CD4-positive, alpha-beta T cell treated with Interleukin-4 for 1 hour (primary cell): ENCODE results near the gene CAMTA1.
"Not testable (repeated sequence)": the region's sequence is repeated elsewhere in the genome, so short reads cannot be mapped to it uniquely, and the experiment has no call there.

Experiments used
- DNase-seq, 2 donors: peaks; one replicate each; pipeline ENCODE4 v3.0.0-alpha.2; 2020 to 2022

CAMTA1 gene

DNA sequence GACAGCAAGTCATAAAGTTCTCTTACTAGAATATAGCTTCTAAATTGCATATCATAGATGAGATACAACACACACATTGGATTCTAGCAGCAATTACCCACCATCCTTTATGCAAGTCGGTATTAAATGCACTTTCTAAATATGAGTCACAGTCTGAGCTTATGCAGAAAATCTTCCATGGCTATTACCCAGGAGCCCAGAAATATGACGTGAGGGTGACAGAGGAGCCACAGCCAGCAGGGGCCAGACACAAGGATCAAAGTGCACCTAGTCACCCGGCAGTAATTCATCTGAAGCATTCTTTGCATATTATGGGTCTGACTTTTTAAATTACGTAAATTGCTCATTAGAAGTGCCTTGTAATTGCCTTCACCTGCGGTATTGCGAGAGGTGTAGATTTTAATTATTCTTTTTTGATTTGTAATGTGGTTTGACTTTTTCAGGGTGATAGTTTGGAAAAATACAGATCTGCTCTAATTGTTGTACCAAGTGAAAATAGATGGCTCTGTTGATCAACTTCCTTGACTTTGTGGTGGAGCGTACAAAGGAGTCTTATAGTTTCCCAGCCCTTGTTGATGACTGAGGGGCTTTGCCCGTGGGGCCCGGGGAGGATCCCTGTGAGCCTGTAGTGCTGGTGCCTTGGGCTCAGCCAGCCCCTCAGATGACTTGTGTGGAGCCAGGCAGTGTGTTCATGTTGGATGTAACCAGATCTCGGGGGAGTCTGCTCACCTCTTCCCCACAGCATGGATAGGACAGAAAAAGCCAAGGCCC is 515.8 kb downstream of the CAMTA1 start:
- no peak for DNase-seq

DNA sequence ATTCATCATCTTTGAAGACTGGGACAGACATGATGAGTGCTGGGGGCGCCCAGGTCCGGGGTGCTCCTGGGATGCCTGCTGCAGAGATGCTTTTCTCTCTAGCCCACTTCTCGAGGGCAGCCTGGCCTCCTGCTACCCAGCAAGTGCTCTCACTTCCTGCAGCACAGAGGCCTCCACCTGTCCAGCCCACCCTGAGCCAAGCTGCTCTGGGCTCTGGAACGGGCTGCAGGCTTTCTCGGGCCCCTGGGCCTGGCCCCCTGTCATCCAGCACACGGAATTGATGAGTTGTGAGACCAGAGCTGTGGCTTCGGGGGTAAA is 516.4 kb downstream of the CAMTA1 start:
- DNase-seq, result no peak

DNA sequence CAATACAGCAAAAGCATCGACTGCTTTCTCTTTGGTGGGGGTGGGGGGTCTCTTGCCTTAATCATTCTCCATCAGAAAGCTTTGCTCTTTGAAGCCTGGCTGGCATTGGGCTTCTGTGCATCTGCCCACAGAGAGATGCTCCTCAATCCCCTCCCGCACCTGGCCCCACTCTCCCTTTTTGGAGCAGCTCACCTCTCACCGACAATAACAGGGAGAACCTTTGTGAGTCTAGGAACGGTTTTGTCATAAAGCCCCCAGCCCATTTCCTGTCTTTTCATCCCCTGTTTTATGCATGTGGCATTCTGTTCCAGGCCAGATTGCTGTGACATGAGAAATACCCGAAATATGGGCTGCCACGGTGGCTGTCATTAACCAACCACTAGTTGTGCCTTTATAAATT is 516.9 kb downstream of the CAMTA1 start:
- DNase-seq, result no peak

DNA sequence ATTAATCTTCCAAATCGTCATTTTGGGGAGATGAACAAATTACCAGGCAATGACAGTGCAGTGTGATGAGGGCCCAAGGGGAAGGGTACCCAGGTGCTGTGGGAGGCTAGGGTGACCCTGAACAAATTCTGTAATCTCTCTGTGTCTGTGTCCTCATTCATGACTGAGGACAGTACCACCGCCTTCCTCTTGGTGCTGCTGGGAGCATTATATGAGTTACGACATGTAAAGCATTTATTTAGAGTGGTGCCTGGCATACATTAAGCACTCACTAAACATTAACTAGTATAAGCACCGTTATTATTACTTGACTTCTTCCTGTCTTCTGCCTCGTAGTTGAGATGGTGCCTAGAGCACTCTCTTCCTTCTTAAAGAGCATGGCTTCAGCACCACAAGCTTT is 517.6 kb downstream of the CAMTA1 start:
- no peak for DNase-seq

DNA sequence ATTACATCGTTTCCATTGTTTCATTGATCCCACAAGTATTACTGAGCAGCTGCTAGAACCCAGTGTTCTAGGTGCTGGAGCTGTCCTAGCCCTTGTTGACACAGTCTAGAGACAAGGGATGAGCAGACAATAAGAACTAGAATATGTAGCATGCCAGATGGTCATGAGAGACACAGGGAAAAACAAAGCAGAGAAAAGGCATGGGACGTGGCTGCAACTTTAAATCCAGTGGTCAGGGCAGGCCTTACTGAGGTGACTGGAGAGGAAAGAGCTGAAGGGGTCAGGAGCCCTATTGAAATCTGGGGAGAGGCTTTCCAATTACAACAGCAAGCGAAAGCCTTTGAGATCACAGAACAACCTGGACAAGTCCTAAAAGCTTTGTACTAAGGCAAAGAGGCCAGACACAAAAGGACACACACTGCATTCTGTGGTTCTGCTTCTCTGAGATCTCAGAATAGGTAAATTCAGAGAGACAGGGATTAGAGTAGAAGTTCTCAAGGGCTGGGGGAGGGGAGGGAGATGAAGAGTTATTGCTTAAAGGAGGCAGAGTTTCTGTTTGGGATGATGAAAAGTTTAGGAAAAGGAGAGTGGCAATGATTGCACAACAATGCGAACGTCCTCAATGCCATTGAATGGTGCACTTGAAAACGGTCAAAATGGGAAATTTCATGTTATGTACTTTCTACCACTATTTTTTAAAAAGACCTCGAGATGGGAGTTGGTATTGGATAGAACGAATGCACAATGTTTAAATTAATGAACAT is 518.5 kb downstream of the CAMTA1 start:
- no peak for DNase-seq

GRCh38 chr1:7313081-7313546 is 527.9 kb downstream of the CAMTA1 start:
- no peak for DNase-seq

DNA sequence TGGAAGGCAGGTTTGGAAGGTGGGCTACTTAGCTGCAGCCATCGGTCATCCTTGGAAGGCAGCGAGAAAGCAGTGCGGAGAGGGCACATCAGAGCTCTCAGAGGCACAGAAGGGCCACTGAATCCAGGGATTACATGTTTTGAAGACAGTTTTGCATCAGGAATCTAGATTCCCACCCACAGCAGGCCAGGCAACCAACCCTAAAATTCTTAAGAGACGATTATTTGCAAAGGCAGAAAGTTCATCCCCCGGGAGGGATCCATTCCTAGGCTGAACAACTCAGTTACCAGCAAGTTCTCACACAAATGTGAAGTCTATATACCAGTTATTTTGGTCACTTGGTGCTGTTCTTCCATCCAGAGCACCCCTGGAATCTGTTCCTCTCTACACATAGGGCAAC is 528.6 kb downstream of the CAMTA1 start:
- DNase-seq, result no peak

DNA sequence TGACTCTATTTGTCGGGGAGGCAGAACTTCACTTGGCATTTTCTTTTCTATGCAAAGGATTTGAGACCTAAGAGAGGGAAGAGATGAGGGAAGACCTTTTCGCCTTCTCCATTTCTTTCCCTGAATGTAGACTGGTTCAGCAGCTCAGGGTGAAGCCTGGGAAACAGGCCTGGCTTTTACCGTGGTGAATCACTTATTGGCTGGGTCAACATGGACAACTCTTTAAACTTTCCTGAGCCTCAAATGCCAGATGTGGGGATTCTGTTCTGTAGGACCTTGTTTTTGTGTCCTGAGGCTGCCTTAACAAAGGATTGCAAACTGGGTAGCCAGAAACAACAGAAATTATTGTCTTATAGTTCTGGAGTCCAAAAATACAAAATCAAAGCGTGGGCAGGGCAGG is 530.1 kb downstream of the CAMTA1 start:
- DNase-seq, result no peak

DNA sequence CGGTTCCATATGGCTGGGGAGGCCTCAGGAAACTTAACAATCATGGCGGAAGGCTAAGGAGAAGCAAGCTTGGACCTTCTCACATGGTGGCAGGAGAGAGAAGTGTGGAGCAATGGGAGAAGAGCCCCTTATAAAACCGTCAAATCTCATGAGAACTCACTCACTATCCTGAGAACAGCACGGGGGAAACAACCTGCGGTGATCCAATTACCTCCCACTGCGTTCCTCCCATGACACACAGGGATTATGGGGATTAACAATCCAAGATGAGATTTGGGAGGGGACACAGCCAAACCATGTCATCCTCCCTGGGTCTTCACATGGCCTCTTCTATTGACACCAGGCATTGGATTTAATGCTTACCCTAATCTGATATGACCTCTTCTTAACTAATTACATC is 530.7 kb downstream of the CAMTA1 start:
- no peak for DNase-seq

- DNase-seq, result no peak
Measured at GRCh38 chr1:7317888-7318287, 532.6 kb downstream of the CAMTA1 start.

DNA sequence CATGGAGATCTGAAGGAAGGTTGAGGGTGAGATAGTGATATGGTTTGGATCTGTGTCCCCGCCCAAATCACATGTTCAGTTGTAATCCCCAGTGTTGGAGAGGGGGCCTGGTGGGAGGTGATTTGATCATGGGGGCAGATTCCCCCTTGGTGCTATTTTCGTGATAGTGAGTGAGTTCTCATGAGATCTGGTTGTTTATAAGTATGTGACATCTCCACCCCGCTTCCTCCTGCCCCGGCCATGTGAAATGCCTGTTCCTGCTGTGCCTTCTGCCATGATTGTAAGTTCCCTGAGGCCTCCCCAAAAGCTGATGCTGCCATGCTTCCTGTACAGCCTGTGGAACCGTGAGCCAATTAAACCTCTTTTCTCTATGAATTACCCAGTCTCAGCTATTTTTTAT is 533.9 kb downstream of the CAMTA1 start:
- no peak for DNase-seq

DNA sequence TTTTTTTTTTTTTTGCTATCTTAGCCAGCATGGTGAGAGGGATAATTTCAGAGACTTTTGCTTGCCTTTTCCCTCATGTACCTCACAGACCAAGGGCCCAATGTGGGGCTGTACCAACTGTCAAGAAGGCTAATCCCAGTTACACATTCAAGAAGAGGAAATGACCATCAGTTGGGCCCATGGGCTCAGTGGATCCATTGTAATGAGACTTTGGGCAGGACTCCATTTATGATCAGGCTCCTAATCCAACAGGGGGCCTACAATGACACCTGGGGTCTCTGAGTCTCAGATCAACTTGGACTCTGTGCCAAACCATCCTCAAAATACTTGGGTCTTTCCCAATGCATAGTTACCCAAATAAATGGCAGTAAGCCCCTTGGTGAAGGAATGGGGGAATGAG is 535.4 kb downstream of the CAMTA1 start:
- DNase-seq, result no peak

DNA sequence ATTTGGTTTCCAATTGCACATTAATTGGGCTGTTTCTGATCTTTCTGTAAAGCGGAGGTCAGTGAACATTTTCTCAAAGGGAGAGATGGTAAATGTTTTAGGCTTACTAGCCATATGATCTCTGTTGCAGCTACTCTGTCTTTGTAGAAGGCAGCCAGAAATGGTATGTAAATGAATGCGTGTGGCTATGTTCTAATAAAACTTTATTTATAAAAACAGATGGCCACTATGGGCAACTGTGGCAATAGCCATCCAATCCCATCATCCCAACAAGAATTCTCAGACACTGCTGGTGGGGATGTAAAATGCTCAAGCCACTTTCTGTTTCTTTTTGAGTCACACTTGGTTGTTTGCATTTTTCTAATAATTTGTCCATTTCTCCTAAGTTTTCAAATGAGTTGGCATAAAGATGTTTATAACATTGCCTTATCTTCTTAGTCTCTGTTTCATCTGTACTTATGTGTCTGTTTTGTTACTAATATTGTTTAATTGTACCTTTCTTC is 537.1 kb downstream of the CAMTA1 start:
- no peak for DNase-seq

GRCh38 chr1:7322912-7323311 is 537.7 kb downstream of the CAMTA1 start:
- DNase-seq, result no peak

- no peak for DNase-seq
Measured at GRCh38 chr1:7325254-7325653, 540.0 kb downstream of the CAMTA1 start.

DNA sequence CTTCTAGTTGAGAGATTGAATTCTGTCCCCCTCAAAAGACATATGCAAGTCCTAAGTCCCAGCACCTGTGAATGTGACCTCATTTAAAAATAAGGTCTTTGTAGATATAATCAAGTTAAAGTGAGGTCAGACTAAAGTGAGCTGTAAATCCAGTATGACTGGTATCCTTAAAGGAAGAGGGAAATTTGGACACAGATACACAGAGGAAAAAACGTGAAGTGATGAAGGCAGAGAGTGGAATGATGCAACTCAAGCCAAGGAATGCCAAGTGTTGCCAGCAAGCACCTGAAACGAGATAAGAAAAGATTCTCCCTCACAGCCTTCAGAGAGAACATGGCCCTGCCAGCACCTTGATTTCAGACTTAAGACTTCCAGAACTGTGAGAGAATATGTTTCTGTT is 541.1 kb downstream of the CAMTA1 start:
- no peak for DNase-seq

- DNase-seq, result no peak
Measured at GRCh38 chr1:7327849-7328248, 542.6 kb downstream of the CAMTA1 start.

DNA sequence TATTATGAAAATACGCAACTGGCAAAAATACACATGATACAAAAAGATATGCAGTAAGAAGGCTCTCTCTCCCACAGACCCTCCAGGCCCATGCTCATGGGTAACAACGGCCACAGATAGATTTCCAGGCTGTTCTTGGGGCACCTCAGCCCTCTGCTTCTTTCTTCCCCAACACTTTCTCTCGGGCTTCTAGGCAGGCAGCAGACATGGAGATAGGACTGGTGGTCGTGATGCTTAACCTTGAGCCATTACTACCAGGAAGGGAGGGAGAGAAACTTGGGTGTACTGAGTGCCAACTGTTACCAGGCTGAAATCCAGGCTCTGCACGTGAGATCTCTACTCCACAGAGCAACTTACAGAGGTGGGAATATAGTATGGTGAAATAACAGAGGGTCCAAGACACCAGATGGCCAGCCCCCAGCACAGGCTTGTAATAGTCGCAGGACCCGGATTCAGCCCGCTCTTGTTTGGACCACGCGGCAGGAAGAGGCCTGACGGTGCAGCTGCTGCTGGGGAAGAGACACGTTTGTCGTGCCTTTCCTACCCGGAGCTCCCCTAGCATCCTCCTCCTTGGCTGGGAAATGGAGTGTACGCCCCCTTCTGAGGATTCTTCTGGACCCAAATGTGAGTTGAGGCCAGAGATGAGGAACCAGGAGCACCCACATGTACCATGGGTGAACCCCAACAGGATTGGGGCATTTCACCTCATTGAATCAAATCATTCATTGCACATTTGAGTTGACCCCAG is 544.8 kb downstream of the CAMTA1 start:
- no peak for DNase-seq

DNA sequence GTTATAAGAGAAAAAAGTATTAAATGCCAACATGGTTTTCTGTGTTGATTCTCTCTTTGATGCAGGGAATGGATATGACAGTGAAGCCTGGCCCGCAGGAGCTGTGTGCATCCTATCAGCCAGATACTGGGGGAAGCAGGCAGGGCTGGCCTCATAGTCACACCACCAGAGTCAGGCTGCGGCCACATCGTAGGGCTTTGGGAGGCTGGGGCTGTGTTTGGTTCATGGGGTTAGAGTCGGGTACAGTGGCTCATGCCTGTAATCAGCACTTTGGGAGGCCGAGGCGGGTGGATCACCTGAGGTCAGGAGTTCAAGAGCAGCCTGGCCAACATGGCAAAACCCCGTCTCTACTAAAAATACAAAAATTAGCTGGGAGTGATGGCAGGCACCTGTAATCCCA is 545.5 kb downstream of the CAMTA1 start:
- DNase-seq, result not testable (repeated sequence)

GRCh38 chr1:7331926-7332535 is 546.8 kb downstream of the CAMTA1 start:
- DNase-seq, result no peak

GRCh38 chr1:7333094-7333493 is 547.8 kb downstream of the CAMTA1 start:
- no peak for DNase-seq

- DNase-seq, result no peak
Measured at GRCh38 chr1:7333620-7334019, 548.4 kb downstream of the CAMTA1 start.

- no peak for DNase-seq
Measured at GRCh38 chr1:7334475-7335035, 549.3 kb downstream of the CAMTA1 start.
